GM12878 (cell line): ENCODE measurements around the gene CANX. TPM values are rescaled to one million over a fixed set of nuclear protein-coding genes. Genes with fewer than 3 reads are reported as not detected.

Source experiments
- ATAC-seq: fragments of 200-7000 bp; cut with Tn5 transposase; 3 replicates; pipeline ENCODE4 v1.9.1; 2020; ENCODE audit warnings: mild to moderate bottlenecking, moderate library complexity
- BruUV-seq: library from RNA; stranded (reverse); fragments of 400-500 nt; replicated peaks from 2 replicates; lab custom pipeline; 2021; lab: Mats Ljungman, UMichigan
- CTCF ChIA-PET: fragments of 300-600 bp; sonication (Branson Sonifier 250); formaldehyde crosslinking; extraction: SDS; loops from one replicate; lab custom pipeline; 2021; ENCODE audit warnings: inconsistent platforms; lab: Yijun Ruan, JAX
- POLR2A ChIA-PET: fragments of 350-600 bp; formaldehyde crosslinking; extraction: SDS; loops from one replicate; lab custom pipeline; 2021; ENCODE audit warnings: inconsistent platforms; lab: Charles Lee
- RAD21 ChIA-PET: fragments of 300-600 bp; sonication (Branson Sonifier 250); formaldehyde crosslinking; loops from one replicate; lab custom pipeline; 2023; ENCODE audit warnings: antibody characterized with exemption; ENCODE audit not compliant: unreplicated experiment; lab: Charles Lee
- SMC1A ChIA-PET: fragments of 300-600 bp; sonication (Branson Sonifier 250); formaldehyde crosslinking; loops from one replicate; lab custom pipeline; 2023; ENCODE audit not compliant: unreplicated experiment, uncharacterized antibody; lab: Charles Lee
- DNase-seq: peaks from one replicate; pipeline ENCODE4 v3.0.0-alpha.2; 2011; ENCODE audit warnings: low read depth, low spot score
- FAIRE-seq: peaks from 3 replicates; lab custom pipeline; 2011; peaks lifted over from hg19 to GRCh38; lab: Jason Lieb, UNC
- H2AFZ ChIP-seq: 2 replicates; pipeline ENCODE4 v1.6.0; 2011; ENCODE audit warnings: low read depth, low read length, control low read depth; ENCODE audit not compliant: control insufficient read depth
- H3K27ac ChIP-seq: 2 replicates; pipeline ENCODE4 v1.5.1; 2011; ENCODE audit warnings: control low read depth; ENCODE audit not compliant: control insufficient read depth, insufficient read depth
- H3K27me3 ChIP-seq, 2 experiments: replicated peaks in 1 of 2; 2 replicates each; pipeline versions ENCODE4 v1.6.0 to v1.6.1; 2011; ENCODE audit warnings: low read length in 1 of 2; ENCODE audit not compliant: control insufficient read depth in 2 of 2, insufficient read depth in 2 of 2
- H3K36me3 ChIP-seq, 2 experiments: 2 replicates each; pipeline ENCODE4 v1.5.1; 2011; ENCODE audit warnings: low read length in 1 of 2; ENCODE audit not compliant: control insufficient read depth in 2 of 2, insufficient read depth in 2 of 2
- H3K4me1 ChIP-seq: 2 replicates; pipeline ENCODE4 v1.6.1; 2011; ENCODE audit warnings: mild to moderate bottlenecking, low read length, moderate library complexity, mixed read lengths; ENCODE audit not compliant: control insufficient read depth, insufficient read depth
- H3K4me2 ChIP-seq: 2 replicates; pipeline ENCODE4 v1.6.0; 2011; ENCODE audit warnings: control low read depth; ENCODE audit not compliant: control insufficient read depth, insufficient read depth
- H3K4me3 ChIP-seq: fragments of 200-600 bp; sonication (generic); 2 replicates; pipeline ENCODE4 v1.5.1; 2016
- H3K79me2 ChIP-seq: 2 replicates; pipeline ENCODE4 v1.6.0; 2011; ENCODE audit warnings: low read length; ENCODE audit not compliant: control insufficient read depth, insufficient read depth
- H3K9ac ChIP-seq: 2 replicates; pipeline ENCODE4 v1.8.0; 2011; ENCODE audit warnings: low read length, control low read depth, mixed read lengths; ENCODE audit not compliant: control insufficient read depth, insufficient read depth
- H3K9me3 ChIP-seq: replicated peaks from 3 replicates; pipeline ENCODE4 v1.5.1; 2011; ENCODE audit warnings: mild to moderate bottlenecking, low read length; ENCODE audit not compliant: control insufficient read depth, insufficient read depth
- H4K20me1 ChIP-seq: 2 replicates; pipeline ENCODE4 v1.6.0; 2011; ENCODE audit not compliant: control insufficient read depth, insufficient read depth
- ASH2L ChIP-seq: fragments of 300-600, 200-600 bp; sonication (generic); IDR thresholded peaks from 2 replicates; pipeline ENCODE4 v1.6.1; 2017; ENCODE audit warnings: low read depth, mild to moderate bottlenecking, borderline replicate concordance
- KDM1A ChIP-seq: fragments of 200-600 bp; sonication (generic); IDR thresholded peaks from 2 replicates; pipeline ENCODE4 v1.6.1; 2016; ENCODE audit warnings: borderline replicate concordance
- MYB ChIP-seq: fragments of 150-350 bp; IDR thresholded peaks from 2 replicates; pipeline ENCODE4 v1.6.1; 2014; ENCODE audit warnings: mild to moderate bottlenecking, low read depth, low read length, borderline replicate concordance
- NFXL1 ChIP-seq: fragments of 450-650 bp; IDR thresholded peaks from 2 replicates; pipeline ENCODE4 v1.6.1; 2017; ENCODE audit warnings: antibody characterized with exemption, mild to moderate bottlenecking, borderline replicate concordance
- NR2F1 ChIP-seq: fragments of 450-650 bp; conservative IDR thresholded peaks from 2 replicates; pipeline ENCODE4 v1.6.1; 2017; ENCODE audit warnings: mild to moderate bottlenecking
- POLR2AphosphoS5 ChIP-seq: IDR thresholded peaks from 2 replicates; pipeline ENCODE4 v1.6.1; 2011; ENCODE audit warnings: mild to moderate bottlenecking, low read length, inconsistent platforms
- RUNX3 ChIP-seq: IDR thresholded peaks from 2 replicates; pipeline ENCODE4 v1.6.1; 2012; ENCODE audit warnings: low read length, inconsistent platforms
- SMC3 ChIP-seq: IDR thresholded peaks from 2 replicates; pipeline ENCODE4 v1.6.1; 2011; ENCODE audit warnings: low read length, improper control_type of control experiment, borderline replicate concordance
- SREBF2 ChIP-seq: IDR thresholded peaks from 2 replicates; pipeline ENCODE4 v1.6.1; 2012; ENCODE audit warnings: mild to moderate bottlenecking, low read length
- SUPT20H ChIP-seq: IDR thresholded peaks from 2 replicates; pipeline ENCODE4 v1.6.1; 2011; ENCODE audit warnings: low read depth, mild to moderate bottlenecking, low read length, moderate library complexity, borderline replicate concordance; ENCODE audit not compliant: control insufficient read depth
- YY1 ChIP-seq: IDR thresholded peaks from 2 replicates; pipeline ENCODE4 v1.6.1; 2011; ENCODE audit warnings: low read depth, mild to moderate bottlenecking, low read length
- WGBS: methylation state at CpG from one replicate; pipeline ENCODE4 v1.1.6; 2016; ENCODE audit warnings: low lambda C conversion rate; ENCODE audit not compliant: insufficient replicate concordance, insufficient coverage; ENCODE audit errors: missing lambda C conversion rate; 5-methylcytosine and 5-hydroxymethylcytosine counted together
- in situ Hi-C: fragments of 300-500 bp; cut with MboI; formaldehyde crosslinking; loops from 9 replicates; pipeline ENCODE4 v1.14.3; 2018; ENCODE audit warnings: mixed read lengths
- intact Hi-C: fragments of 100-400 bp; cut with micrococcal nuclease; formaldehyde crosslinking; loops from one replicate; pipeline ENCODE4 v1.14.2; 2022; ENCODE audit not compliant: unreplicated experiment
- polyA plus RNA-seq, 11 experiments: library from polyadenylated mRNA; depleted of rRNA in 4 of 11; unstranded in 6 of 11; stranded (reverse) in 5 of 11; fragments of >200 nt; fragmentation: Nextera tagmentation in 4 of 11; fragmentation: Illumina TruSeq in 1 of 11; extraction: Ambion mirVana in 4 of 11; extraction: Trizol in 1 of 11; gene quantifications; 1 replicate in 1 of 11; 2 replicates in 10 of 11; pipeline versions ENCODE4 v1.2.1 to v1.2.3, GENCODE V29; 2011 to 2016; ENCODE audit warnings: inconsistent platforms in 2 of 11, missing spikeins in 2 of 11, low read depth in 1 of 11
- total RNA-seq, 4 experiments: library from RNA; depleted of rRNA in 3 of 4; stranded (reverse); fragments of >200 nt in 3 of 4; fragmentation: Illumina TruSeq in 1 of 4; extraction: Trizol in 1 of 4; gene quantifications; 2 replicates each; pipeline versions ENCODE4 v1.2.1 to v1.2.3, GENCODE V29; 2013 to 2021
- TF ChIP-seq, protein P1 (sequence below): IDR thresholded peaks from 2 replicates; pipeline ENCODE4 v1.6.1; 2011; ENCODE audit warnings: low read depth, mild to moderate bottlenecking, low read length, moderate library complexity, borderline replicate concordance; ENCODE audit errors: extremely low read depth
- TF ChIP-seq, protein P2 (sequence below): IDR thresholded peaks from 2 replicates; pipeline ENCODE4 v1.6.1; 2012; ENCODE audit warnings: low read depth, low read length, improper control_type of control experiment
- TF ChIP-seq, protein P3 (sequence below): IDR thresholded peaks from 2 replicates; pipeline ENCODE4 v1.6.1; 2012; ENCODE audit warnings: mild to moderate bottlenecking, low read depth, low read length
- TF ChIP-seq, protein P4 (sequence below): IDR thresholded peaks from 2 replicates; pipeline ENCODE4 v1.6.1; 2012; ENCODE audit warnings: low read length, inconsistent platforms

CANX gene
- total and polyA plus RNA-seq, 10 of the 15 experiments (the other 5 are each of a cell fraction or from before 2014, with no cell fraction given): 78.2 to 602 (median 412) TPM

DNA sequence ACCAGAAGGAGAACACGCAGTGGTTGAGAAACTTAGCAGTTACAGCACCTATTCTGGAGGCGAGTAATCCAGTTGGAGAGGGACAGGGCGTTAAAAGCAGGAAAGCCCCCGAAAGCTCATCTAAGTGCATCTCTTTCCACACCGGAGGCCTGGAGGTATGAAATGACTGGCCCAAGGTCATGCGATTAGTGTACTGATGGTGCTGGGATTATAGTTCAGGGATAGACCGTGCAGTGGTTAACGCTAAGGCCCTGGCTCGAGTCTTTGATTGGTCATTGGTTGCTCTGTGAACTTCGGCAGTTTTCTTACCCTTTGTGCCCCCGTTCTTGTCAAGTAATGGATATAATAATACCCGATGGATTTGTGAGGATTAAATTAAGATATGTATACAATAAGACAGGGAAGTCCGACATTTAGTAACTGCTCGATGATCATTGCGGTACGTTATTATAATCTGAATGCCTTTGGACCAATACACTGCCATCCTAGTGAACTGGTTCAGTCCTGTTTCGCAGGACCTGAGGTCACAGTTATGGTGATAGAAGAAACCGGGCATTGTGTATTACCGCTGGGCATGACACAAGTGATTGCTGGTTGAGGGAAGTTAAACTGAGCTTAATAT, 960 bp downstream of the CANX start:
- CTCF ChIA-PET: interaction anchor here (1.2 to 2.2 kb wide), 2 partner anchors 20 to 76 kb away, joined by 3 to 6 read pairs; partner anchors contain the start of genes CBY3 and HNRNPH1
- peak overlapping the region; percentile 100 for H3K9ac ChIP-seq
- TSS peak; percentile 78 for BruUV-seq
- peak; percentile 18 for FAIRE-seq
- no peaks in the 10 kb centered on the region for H3K9me3 ChIP-seq
- under 1% methylated on average over 19 of the region's 19 CpGs for WGBS
- H3K4me3 ChIP-seq: peak overlapping the region; percentile 89
- no peak overlapping the region; the same call in 1 of the 2 replicates for H2AFZ ChIP-seq
- peaks cover 0 to 7% of the 10 kb centered on the region in 2 experiments; a peak in 2 of 4 replicates for H3K36me3 ChIP-seq
- RAD21 ChIA-PET: interaction anchor here (0.6 to 1.5 kb wide), 2 partner anchors 12 to 22 kb away, joined by 3 to 7 read pairs; no protein-coding TSS in a partner anchor
- SMC1A ChIA-PET: interaction anchor here (0.7 to 1.9 kb wide), 2 partner anchors 33 to 81 kb away, joined by 3 to 6 read pairs; partner anchors contain the start of gene MAML1
- intact Hi-C loops (loop anchor here (2.0 kb wide), 2 partner anchors 33 to 77 kb away; partner anchors contain the start of genes HNRNPH1 and MAML1), in situ Hi-C loops (no loop called here)
- peak; percentile 41 for ATAC-seq
- peaks cover 62% of the 10 kb centered on the region for H3K79me2 ChIP-seq
- no peak for DNase-seq
- H4K20me1 ChIP-seq: no peaks in the 10 kb centered on the region; the same call in 1 of the 2 replicates
- POLR2A ChIA-PET: interaction anchor here (1.1 to 1.9 kb wide), 5 partner anchors 19 to 76 kb away, joined by 3 to 9 read pairs (median 6); partner anchors contain the start of genes CBY3, HNRNPH1 and MAML1
- peak overlapping the region; percentile 98 for H3K27ac ChIP-seq
- H3K4me1 ChIP-seq: peaks cover 14% of the 10 kb centered on the region
- peak overlapping the region; percentile 75 for H3K4me2 ChIP-seq
- no peaks in the 10 kb centered on the region for H3K27me3 ChIP-seq
- TF ChIP-seq, protein P1, sequence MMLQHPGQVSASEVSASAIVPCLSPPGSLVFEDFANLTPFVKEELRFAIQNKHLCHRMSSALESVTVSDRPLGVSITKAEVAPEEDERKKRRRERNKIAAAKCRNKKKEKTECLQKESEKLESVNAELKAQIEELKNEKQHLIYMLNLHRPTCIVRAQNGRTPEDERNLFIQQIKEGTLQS: no peak
- TF ChIP-seq NR2F1 (no peak), SMC3 (no peak), KDM1A (no peak), SUPT20H (no peak), MYB (no peak), ASH2L (no peak), SREBF2 (no peak), NFXL1 (no peak), POLR2AphosphoS5 (peak; percentile 73), YY1 (no peak), RUNX3 (peak; percentile 32; the same call in 1 of the 2 replicates)
- TF ChIP-seq, protein P2, sequence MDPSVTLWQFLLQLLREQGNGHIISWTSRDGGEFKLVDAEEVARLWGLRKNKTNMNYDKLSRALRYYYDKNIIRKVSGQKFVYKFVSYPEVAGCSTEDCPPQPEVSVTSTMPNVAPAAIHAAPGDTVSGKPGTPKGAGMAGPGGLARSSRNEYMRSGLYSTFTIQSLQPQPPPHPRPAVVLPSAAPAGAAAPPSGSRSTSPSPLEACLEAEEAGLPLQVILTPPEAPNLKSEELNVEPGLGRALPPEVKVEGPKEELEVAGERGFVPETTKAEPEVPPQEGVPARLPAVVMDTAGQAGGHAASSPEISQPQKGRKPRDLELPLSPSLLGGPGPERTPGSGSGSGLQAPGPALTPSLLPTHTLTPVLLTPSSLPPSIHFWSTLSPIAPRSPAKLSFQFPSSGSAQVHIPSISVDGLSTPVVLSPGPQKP: no peak
- TF ChIP-seq, protein P3, sequence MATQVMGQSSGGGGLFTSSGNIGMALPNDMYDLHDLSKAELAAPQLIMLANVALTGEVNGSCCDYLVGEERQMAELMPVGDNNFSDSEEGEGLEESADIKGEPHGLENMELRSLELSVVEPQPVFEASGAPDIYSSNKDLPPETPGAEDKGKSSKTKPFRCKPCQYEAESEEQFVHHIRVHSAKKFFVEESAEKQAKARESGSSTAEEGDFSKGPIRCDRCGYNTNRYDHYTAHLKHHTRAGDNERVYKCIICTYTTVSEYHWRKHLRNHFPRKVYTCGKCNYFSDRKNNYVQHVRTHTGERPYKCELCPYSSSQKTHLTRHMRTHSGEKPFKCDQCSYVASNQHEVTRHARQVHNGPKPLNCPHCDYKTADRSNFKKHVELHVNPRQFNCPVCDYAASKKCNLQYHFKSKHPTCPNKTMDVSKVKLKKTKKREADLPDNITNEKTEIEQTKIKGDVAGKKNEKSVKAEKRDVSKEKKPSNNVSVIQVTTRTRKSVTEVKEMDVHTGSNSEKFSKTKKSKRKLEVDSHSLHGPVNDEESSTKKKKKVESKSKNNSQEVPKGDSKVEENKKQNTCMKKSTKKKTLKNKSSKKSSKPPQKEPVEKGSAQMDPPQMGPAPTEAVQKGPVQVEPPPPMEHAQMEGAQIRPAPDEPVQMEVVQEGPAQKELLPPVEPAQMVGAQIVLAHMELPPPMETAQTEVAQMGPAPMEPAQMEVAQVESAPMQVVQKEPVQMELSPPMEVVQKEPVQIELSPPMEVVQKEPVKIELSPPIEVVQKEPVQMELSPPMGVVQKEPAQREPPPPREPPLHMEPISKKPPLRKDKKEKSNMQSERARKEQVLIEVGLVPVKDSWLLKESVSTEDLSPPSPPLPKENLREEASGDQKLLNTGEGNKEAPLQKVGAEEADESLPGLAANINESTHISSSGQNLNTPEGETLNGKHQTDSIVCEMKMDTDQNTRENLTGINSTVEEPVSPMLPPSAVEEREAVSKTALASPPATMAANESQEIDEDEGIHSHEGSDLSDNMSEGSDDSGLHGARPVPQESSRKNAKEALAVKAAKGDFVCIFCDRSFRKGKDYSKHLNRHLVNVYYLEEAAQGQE: no peak
- TF ChIP-seq, protein P4, sequence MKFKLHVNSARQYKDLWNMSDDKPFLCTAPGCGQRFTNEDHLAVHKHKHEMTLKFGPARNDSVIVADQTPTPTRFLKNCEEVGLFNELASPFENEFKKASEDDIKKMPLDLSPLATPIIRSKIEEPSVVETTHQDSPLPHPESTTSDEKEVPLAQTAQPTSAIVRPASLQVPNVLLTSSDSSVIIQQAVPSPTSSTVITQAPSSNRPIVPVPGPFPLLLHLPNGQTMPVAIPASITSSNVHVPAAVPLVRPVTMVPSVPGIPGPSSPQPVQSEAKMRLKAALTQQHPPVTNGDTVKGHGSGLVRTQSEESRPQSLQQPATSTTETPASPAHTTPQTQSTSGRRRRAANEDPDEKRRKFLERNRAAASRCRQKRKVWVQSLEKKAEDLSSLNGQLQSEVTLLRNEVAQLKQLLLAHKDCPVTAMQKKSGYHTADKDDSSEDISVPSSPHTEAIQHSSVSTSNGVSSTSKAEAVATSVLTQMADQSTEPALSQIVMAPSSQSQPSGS: no peak
